ENCODE results near the gene NDUFA3. TPM values are rescaled to one million over a fixed set of nuclear protein-coding genes. Genes with fewer than 3 reads are reported as not detected.

Gene NDUFA3
- total RNA-seq, 4 donors from 2014 or later = 29.5 to 84.9 (median 60.6) TPM

- no peak for ATAC-seq
- intact Hi-C loops (cut with DNase I; ENCODE audit: low total_unique reads) = no loop called here
- DNase-seq = no peak
- TF ChIP-seq CTCF (IDR thresholded peaks at IDR 0.05 in 4 of 5, conservative IDR thresholded peaks at IDR 0.05 in 1 of 5) (no peak), POLR2A (IDR thresholded peaks at IDR 0.05) (no peak)
- Histone ChIP-seq H3K27me3 (no peaks in the 10 kb centered on the region), H3K4me1 (peaks cover 10% of the 10 kb centered on the region in 2 donors), H3K9me3 (no peaks in the 10 kb centered on the region), H3K27ac (no peak overlapping the region), H3K36me3 (peaks cover 0 to 48% of the 10 kb centered on the region in 2 donors), H3K4me3 (no peak overlapping the region)
- in situ Hi-C loops (cut with MboI; ENCODE audit: low sequenced_read_pairs in 4 of 4) = loop anchor here in 1 of 4 donors (25.0 kb wide), 1 partner anchor 1006 kb away; the partner anchor contains the start of gene PPP1R12C
Measured at GRCh38 chr19:54106716-54107115, 4.1 kb downstream of the NDUFA3 start.

GRCh38 chr19:54107876-54108490, 5.3 kb downstream of the NDUFA3 start:
- Histone ChIP-seq H3K27me3 (no peaks in the 10 kb centered on the region), H3K27ac (no peak overlapping the region), H3K4me3 (no peak overlapping the region), H3K36me3 (peaks cover 0 to 58% of the 10 kb centered on the region in 2 donors), H3K4me1 (peaks cover 6 to 10% of the 10 kb centered on the region in 2 donors), H3K9me3 (no peaks in the 10 kb centered on the region)
- ATAC-seq = no peak
- in situ Hi-C loops (cut with MboI; ENCODE audit: low sequenced_read_pairs in 4 of 4) (loop anchor here in 1 of 4 donors (25.0 kb wide), 1 partner anchor 1004 kb away; the partner anchor contains the start of gene PPP1R12C), intact Hi-C loops (cut with DNase I; ENCODE audit: low total_unique reads) (no loop called here)
- TF ChIP-seq POLR2A (IDR thresholded peaks at IDR 0.05) (no peak), CTCF (IDR thresholded peaks at IDR 0.05 in 4 of 5, conservative IDR thresholded peaks at IDR 0.05 in 1 of 5) (no peak)
- DNase-seq = no peak

- peaks cover 4 to 6% of the 10 kb centered on the region in 2 donors for H3K4me1 ChIP-seq
- in situ Hi-C loops (cut with MboI; ENCODE audit: low sequenced_read_pairs in 4 of 4) (loop anchor here in 1 of 4 donors (25.0 kb wide), 1 partner anchor 1004 kb away; the partner anchor contains the start of gene PPP1R12C), intact Hi-C loops (cut with DNase I; ENCODE audit: low total_unique reads) (no loop called here)
- no peaks in the 10 kb centered on the region for H3K9me3 ChIP-seq
- no peaks in the 10 kb centered on the region for H3K27me3 ChIP-seq
- TF ChIP-seq POLR2A (IDR thresholded peaks at IDR 0.05) (no peak), CTCF (IDR thresholded peaks at IDR 0.05 in 4 of 5, conservative IDR thresholded peaks at IDR 0.05 in 1 of 5) (no peak)
- ATAC-seq (no peak), DNase-seq (no peak)
- no peak overlapping the region for H3K4me3 ChIP-seq
- no peak overlapping the region for H3K27ac ChIP-seq
- peaks cover 0 to 58% of the 10 kb centered on the region in 2 donors for H3K36me3 ChIP-seq
Measured at GRCh38 chr19:54108496-54108895, 5.8 kb downstream of the NDUFA3 start.

- no peak for ATAC-seq
- Histone ChIP-seq H3K4me1 (peaks cover 4 to 8% of the 10 kb centered on the region in 2 donors), H3K4me3 (no peak overlapping the region), H3K27ac (no peak overlapping the region), H3K9me3 (no peaks in the 10 kb centered on the region), H3K27me3 (no peaks in the 10 kb centered on the region), H3K36me3 (peaks cover 0 to 58% of the 10 kb centered on the region in 2 donors)
- in situ Hi-C loops (cut with MboI; ENCODE audit: low sequenced_read_pairs in 4 of 4) = loop anchor here in 1 of 4 donors (10.0 to 25.0 kb wide), 2 partner anchors 135 to 1003 kb away; partner anchors contain the start of gene PPP1R12C
- TF ChIP-seq CTCF (IDR thresholded peaks at IDR 0.05 in 4 of 5, conservative IDR thresholded peaks at IDR 0.05 in 1 of 5) = no peak
- TF ChIP-seq POLR2A (IDR thresholded peaks at IDR 0.05) = no peak
- DNase-seq = no peak
- intact Hi-C loops (cut with DNase I; ENCODE audit: low total_unique reads) = no loop called here
Measured at GRCh38 chr19:54109651-54110050, 7.0 kb downstream of the NDUFA3 start.
